ENCODE results near the gene CEP41. TPM values are rescaled to one million over a fixed set of nuclear protein-coding genes. Genes with fewer than 3 reads are reported as not detected.

Gene CEP41
- total RNA-seq, 4 donors from 2014 or later = 1.6 to 6.6 (median 3.0) TPM

- intact Hi-C loops (cut with DNase I; ENCODE audit: low total_unique reads) = no loop called here
- TF ChIP-seq POLR2A (IDR thresholded peaks at IDR 0.05) = no peak
- no peak for TF ChIP-seq CTCF (IDR thresholded peaks at IDR 0.05)
- DNase-seq (ENCODE audit: low spot score in 2 of 2) = no peak
- 93 to 97% methylated on average over 4 of the region's 4 CpGs for WGBS, 2 donors
- no peak overlapping the region for H3K4me3 ChIP-seq (ENCODE audit: low read depth, poor library complexity, severe bottlenecking)
Observed at GRCh38 chr7:130364451-130364850, 76.4 kb downstream of the CEP41 start.

- intact Hi-C loops (cut with DNase I; ENCODE audit: low total_unique reads) = no loop called here
- TF ChIP-seq CTCF (IDR thresholded peaks at IDR 0.05) (no peak), POLR2A (IDR thresholded peaks at IDR 0.05) (no peak)
- WGBS, 2 donors = 51 to 62% methylated on average over 8 of the region's 8 CpGs
- DNase-seq (ENCODE audit: low spot score in 2 of 2) = peak in 1 of 2 donors; percentile 55
- no peak overlapping the region for H3K4me3 ChIP-seq (ENCODE audit: low read depth, poor library complexity, severe bottlenecking)
Observed at GRCh38 chr7:130363026-130363847, 77.6 kb downstream of the CEP41 start.

- TF ChIP-seq POLR2A (IDR thresholded peaks at IDR 0.05) = no peak
- no peak for TF ChIP-seq CTCF (IDR thresholded peaks at IDR 0.05)
- no peak overlapping the region for H3K4me3 ChIP-seq (ENCODE audit: low read depth, poor library complexity, severe bottlenecking)
- intact Hi-C loops (cut with DNase I; ENCODE audit: low total_unique reads) = no loop called here
- peak in 1 of 2 donors; percentile 82 for DNase-seq (ENCODE audit: low spot score in 2 of 2)
- whole genome bisulfite sequencing, 2 donors = 92 to 98% methylated on average over 9 to 10 of the region's 10 CpGs
Observed at GRCh38 chr7:130362251-130362816, 78.5 kb downstream of the CEP41 start.

- TF ChIP-seq POLR2A (IDR thresholded peaks at IDR 0.05) (no peak), CTCF (IDR thresholded peaks at IDR 0.05) (no peak)
- no peak overlapping the region for H3K4me3 ChIP-seq (ENCODE audit: low read depth, poor library complexity, severe bottlenecking)
- intact Hi-C loops (cut with DNase I; ENCODE audit: low total_unique reads) = no loop called here
- no peak for DNase-seq (ENCODE audit: low spot score in 2 of 2)
- 88 to 93% methylated on average over 7 of the region's 7 CpGs for WGBS, 2 donors
Observed at GRCh38 chr7:130361681-130362080, 79.1 kb downstream of the CEP41 start.

GRCh38 chr7:130360518-130360917 is 80.3 kb downstream of the CEP41 start:
- WGBS, 2 donors = 94 to 98% methylated on average over 3 of the region's 3 CpGs
- no peak for TF ChIP-seq POLR2A (IDR thresholded peaks at IDR 0.05)
- no peak for TF ChIP-seq CTCF (IDR thresholded peaks at IDR 0.05)
- intact Hi-C loops (cut with DNase I; ENCODE audit: low total_unique reads) = no loop called here
- no peak for DNase-seq (ENCODE audit: low spot score in 2 of 2)
- H3K4me3 ChIP-seq (ENCODE audit: low read depth, poor library complexity, severe bottlenecking) = no peak overlapping the region

Data from lower leg skin (tissue), 4 donors.